ENCODE measurements around the gene EXOC3L4.
"Not testable (repeated sequence)": the region's sequence is repeated elsewhere in the genome, so short reads cannot be mapped to it uniquely, and the experiment has no call there.

Gene EXOC3L4

DNA sequence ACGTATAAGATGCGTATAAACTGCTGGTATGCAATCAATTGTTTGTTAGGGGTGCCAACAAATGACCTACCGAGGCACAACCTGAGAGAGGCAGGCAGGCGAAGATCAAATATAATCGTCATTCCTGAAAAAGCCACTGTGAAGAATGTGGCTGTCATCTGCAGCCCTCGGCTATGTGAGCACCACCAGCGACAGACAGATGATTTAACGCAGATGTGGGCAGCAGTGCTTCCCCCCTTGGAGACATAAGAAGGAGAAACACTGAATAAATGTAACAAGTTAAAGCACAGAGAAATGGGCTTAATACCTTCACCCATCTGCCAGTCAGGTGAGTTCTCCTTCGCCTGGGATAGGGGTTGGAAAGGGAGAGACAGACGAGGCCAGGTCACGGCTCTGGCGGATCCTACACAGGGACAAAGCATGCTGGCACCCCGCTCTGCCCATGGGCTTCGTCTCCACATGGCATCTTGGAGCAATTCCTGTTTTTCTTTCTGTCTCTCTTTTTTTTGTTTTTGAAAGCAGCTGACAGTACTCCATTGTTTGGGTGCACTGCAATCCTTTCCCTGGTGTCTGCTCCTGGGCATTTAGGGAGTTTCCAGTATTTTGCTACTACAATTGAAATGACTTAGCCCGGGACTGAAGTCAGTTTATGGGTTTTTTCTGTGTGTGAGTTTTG is 56.9 kb downstream of the EXOC3L4 start:
- no peak for DNase-seq (ENCODE audit: low spot score)

DNA sequence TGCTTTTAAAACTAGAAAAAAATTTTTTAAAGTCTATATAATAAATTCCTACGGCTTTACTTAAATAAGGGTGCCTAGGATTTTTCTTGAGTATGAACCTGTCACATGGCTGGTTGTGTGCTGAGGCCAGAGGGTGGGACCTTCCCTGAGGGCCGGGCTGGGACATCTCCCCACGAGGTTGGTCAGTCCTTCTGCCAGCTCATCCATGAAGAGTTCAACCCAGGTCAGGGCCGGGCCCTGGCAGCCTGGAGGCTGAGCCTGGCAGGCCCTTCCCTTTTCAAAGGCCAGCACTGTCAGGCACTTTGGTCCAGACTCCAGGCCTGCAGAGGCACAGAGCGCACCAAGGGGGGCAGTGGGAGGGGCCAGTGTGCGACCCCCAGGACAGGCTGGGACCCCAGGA is 60.5 kb downstream of the EXOC3L4 start:
- DNase-seq (ENCODE audit: low spot score) = no peak

DNA sequence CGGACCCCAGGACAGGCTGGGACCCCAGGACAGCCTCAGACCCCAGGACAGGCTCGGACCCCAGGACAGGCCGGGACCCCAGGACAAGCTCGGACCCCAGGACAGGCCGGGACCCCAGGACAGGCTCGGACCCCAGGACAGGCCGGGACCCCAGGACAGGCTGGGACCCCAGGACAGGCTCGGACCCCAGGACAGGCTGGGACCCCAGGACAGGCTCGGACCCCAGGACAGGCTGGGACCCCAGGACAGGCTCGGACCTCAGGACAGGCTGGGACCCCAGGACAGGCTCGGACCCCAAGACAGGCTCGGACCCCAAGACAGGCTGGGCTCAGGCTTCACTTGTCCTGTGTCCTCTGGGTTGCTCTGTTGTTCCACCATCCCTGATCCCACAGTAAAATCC is 60.9 kb downstream of the EXOC3L4 start:
- DNase-seq (ENCODE audit: low spot score) = not testable (repeated sequence)

DNA sequence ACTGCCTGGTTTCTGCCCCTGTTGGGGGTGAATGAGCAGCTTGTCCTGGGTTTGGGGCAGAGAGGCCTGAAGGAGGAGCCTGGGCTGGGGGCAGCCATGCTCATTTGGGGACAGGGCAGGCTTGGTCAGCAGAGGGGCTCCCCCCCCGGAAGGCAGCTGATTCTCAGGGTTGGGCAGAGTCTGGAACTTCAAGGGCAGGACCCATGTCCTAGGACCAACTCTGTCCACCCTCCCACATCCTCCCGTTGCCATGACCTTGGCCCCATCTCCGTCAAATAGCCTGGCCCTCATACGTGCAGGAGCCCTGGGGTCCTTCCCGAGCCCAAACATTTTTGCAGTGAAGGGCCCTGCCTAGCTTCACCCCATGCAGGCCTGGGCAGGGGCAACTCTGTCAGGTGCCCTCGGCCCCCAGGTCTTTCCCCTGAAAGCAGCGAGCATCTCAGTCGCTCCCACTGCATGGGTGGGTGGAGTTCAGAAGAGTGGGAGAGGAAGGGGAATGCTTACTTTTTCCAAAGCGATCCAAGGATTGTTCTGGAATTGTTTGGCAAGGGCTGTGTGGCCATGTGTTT is 61.4 kb downstream of the EXOC3L4 start:
- no peak for DNase-seq (ENCODE audit: low spot score)

DNA sequence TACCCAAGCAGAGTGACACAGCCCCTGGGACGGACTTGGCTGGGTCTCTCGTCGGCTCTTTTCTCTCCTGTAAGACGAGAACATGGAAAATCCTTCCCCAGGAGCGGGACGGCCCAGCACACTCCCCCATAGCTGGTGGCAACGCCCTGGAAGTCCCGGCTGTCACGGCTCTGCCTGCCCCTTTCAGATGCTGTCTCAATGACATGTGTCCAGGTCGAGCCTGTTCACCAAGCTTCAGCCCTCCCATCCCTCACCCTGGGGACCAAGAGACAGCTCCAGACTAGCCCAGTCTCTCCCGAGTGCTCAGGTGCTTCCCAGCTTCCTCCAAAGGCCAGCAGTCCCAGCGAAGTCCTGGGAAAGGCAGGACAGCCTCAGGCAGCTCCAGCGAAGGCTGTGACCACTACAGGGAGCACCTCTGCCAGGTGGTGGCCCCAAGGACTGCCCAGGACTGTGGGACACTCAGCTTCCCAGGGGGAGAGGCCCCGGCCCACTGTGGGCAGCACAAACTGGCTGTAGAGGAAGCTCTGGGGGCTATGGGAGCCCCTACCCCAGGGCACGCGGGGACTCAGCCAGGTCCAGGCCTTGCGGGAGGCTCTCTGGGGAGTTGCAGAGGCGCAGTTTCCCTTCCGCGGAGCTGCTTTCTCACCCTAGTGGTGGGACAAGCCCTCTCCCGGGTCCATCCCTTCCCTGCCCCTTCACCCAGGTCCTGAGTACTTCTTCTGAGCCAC is 62.3 kb downstream of the EXOC3L4 start:
- no peak for DNase-seq (ENCODE audit: low spot score)

DNA sequence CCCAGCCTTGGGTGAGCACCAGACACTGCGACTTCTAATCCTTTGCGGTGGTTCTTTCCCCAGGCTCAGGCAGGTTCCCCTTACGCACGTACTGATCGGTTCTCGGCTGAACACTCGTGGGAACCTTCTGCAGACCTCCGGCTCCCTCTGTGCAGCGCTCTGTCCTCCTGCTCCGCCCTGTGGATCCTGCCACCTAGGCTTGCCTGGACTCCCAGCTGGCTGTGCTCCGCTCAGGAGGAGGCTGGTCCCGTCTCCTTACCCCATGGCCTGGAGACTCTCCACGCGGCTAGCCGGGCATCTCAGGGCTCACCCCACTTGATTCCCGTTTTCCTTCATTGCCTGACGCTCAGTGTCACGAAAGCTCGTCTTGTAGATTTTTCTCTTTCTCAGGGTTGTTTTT is 63.4 kb downstream of the EXOC3L4 start:
- no peak for DNase-seq (ENCODE audit: low spot score)

DNA sequence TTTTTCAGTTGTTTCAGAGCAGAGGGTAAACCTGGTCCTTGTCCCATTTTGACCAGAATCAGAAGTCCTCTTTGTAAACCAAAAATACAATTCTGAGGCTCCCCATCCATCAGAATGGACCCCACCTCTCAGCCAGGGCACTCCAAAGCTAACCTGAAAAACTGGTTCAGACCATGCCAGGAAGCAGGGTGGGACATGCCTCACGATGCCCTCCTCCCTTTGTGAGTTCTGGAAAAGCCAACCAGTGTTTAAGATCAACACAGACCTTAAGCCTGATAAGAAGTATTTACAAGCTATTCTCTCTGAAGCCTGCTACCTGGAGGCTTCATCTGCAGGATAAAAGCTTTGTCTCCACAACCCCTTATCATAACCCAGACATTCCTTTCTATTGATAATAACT is 64.2 kb downstream of the EXOC3L4 start:
- DNase-seq (ENCODE audit: low spot score) = no peak
